NCI-H345 (cell line): ENCODE data around the gene FARS2.

ENCODE experiments used
- DNase-seq: peaks from one replicate; lab custom pipeline; 2025; lab: John Stamatoyannopoulos, UW

The FARS2 gene

GRCh38 chr6:5731435-5731834 is 470.1 kb downstream of the FARS2 start:
- no peak for DNase-seq

- no peak for DNase-seq
These were observed 471.2 kb downstream of the FARS2 start for GRCh38 chr6:5732496-5732895.

GRCh38 chr6:5736016-5736738 is 474.9 kb downstream of the FARS2 start:
- DNase-seq: no peak

GRCh38 chr6:5737460-5737859 is 476.1 kb downstream of the FARS2 start:
- no peak for DNase-seq

GRCh38 chr6:5738211-5738610 is 476.9 kb downstream of the FARS2 start:
- no peak for DNase-seq

GRCh38 chr6:5744497-5744896 is 483.2 kb downstream of the FARS2 start:
- no peak for DNase-seq

GRCh38 chr6:5745081-5745480 is 483.8 kb downstream of the FARS2 start:
- no peak for DNase-seq

GRCh38 chr6:5746053-5746758 is 484.9 kb downstream of the FARS2 start:
- DNase-seq: no peak

- DNase-seq: no peak
These were observed 485.4 kb downstream of the FARS2 start for GRCh38 chr6:5746759-5747130.

GRCh38 chr6:5747379-5747778 is 486.1 kb downstream of the FARS2 start:
- DNase-seq: no peak

- no peak for DNase-seq
These were observed 487.8 kb downstream of the FARS2 start for GRCh38 chr6:5749016-5749650.

GRCh38 chr6:5749651-5750215 is 488.4 kb downstream of the FARS2 start:
- DNase-seq: no peak

- no peak for DNase-seq
These were observed 490.4 kb downstream of the FARS2 start for GRCh38 chr6:5751525-5752390.

GRCh38 chr6:5752391-5752680 is 491.0 kb downstream of the FARS2 start:
- DNase-seq: no peak

GRCh38 chr6:5753209-5753608 is 491.9 kb downstream of the FARS2 start:
- no peak for DNase-seq

- DNase-seq: no peak
These were observed 493.6 kb downstream of the FARS2 start for GRCh38 chr6:5754904-5755303.

GRCh38 chr6:5759571-5759970 is 498.3 kb downstream of the FARS2 start:
- no peak for DNase-seq

- DNase-seq: no peak
These were observed 500.1 kb downstream of the FARS2 start for GRCh38 chr6:5761370-5761769.

GRCh38 chr6:5762561-5762968 is 501.3 kb downstream of the FARS2 start:
- no peak for DNase-seq

GRCh38 chr6:5763407-5763806 is 502.1 kb downstream of the FARS2 start:
- DNase-seq: no peak

GRCh38 chr6:5763871-5764270 is 502.6 kb downstream of the FARS2 start:
- no peak for DNase-seq

- DNase-seq: no peak
These were observed 503.2 kb downstream of the FARS2 start for GRCh38 chr6:5764401-5764955.
